Right ventricle myocardium inferior (tissue), 1 donor: Measurements from ENCODE around the gene ADPRH. TPM values are rescaled to one million over a fixed set of nuclear protein-coding genes. Genes with fewer than 3 reads are reported as not detected.

Experiments used
- total RNA-seq: library from RNA; stranded (reverse); fragmentation: NEBNext Ultra II Directional; extraction: Animal tissue kit (Norgen Biotek cat#: 25700); gene quantifications from one replicate; pipeline ENCODE4 v1.2.1, GENCODE V29; 2021
- donor health status: DM: no; HTN: yes; CAD: no; lungs with severe emphysema.

The ADPRH gene
- total RNA-seq, 1 donor from 2014 or later: 10.1 TPM

Other genes with a start within 250 kb of the ADPRH start
- 17.0 TPM for gene TMEM39A, start 115.9 kb upstream of the ADPRH start, total RNA-seq
- 5.1 TPM for gene POGLUT1, start 110.5 kb upstream of the ADPRH start, total RNA-seq
- 340 TPM for gene TIMMDC1, start 80.9 kb upstream of the ADPRH start, total RNA-seq
- gene CD80, start 19.9 kb upstream of the ADPRH start, total RNA-seq: not detected
- 2.0 TPM for gene PLA1A, start 18.4 kb downstream of the ADPRH start, total RNA-seq
- gene POPDC2, start 81.1 kb downstream of the ADPRH start, total RNA-seq: 605 TPM
- gene COX17, start 97.9 kb downstream of the ADPRH start, total RNA-seq: 167 TPM
- 0.70 TPM for gene CFAP91, start 123.5 kb downstream of the ADPRH start, total RNA-seq
- not detected for gene NR1I2, start 202.6 kb downstream of the ADPRH start, total RNA-seq